ENCODE measurements around the gene CCNE1. TPM values are rescaled to one million over a fixed set of nuclear protein-coding genes. Genes with fewer than 3 reads are reported as not detected.
A peak's percentile ranks its signal among the peaks of the same experiment; 100 is the strongest.

CCNE1 gene
- total and polyA plus RNA-seq, 5 donors: 2.1 to 5.1 (median 3.1) TPM

DNA sequence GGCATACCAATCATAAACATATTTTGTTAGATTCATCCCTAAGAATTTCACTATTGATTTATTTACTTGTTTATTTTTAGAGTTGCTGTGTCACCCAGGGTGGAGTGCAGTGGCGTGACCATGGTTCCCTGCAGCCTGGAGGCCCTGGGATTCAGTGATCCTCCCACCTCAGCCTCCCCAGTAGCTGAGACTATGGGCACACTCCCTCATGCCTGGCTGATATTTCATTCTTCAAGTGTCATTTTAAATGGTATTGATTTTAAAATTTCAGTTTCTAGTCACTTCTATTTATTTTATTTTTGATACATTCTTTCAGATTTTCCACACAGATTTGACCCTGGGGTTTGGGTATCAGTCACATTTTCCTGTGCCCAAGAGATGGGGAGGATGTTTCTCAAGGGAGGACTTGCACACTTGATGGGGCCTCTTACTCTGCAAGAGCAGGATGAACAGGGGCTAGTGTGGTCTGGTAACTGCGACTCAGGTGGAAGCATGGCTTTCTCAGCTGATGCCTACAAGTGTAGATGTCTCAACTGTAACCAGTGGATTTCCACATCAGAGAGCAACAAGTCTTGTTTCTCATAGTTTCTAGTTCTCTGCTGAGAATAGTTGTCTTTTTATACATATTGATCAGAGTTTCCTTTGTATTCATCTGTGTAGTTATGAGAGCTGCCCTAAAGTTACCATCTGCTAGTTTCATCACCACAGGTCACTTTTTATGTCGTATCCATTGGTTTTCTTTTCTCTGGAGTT lies 40.2 kb downstream of the CCNE1 start:
- DNase-seq (no peak), ATAC-seq (no peak)
- intact Hi-C loops (cut with DNase I): no loop called here
- Histone ChIP-seq H3K9me3 (ENCODE audit: control insufficient read depth, low read length) (no peaks in the 10 kb centered on the region), H3K4me1 (ENCODE audit: control insufficient read depth, insufficient read depth, low read length) (no peaks in the 10 kb centered on the region), H3K27ac (ENCODE audit: low read length) (no peak overlapping the region), H3K27me3 (ENCODE audit: control insufficient read depth, insufficient read depth) (no peaks in the 10 kb centered on the region), H3K4me3 (ENCODE audit: low read length) (no peak overlapping the region)
- 74% methylated on average over 3 of the region's 3 CpGs for WGBS

DNA sequence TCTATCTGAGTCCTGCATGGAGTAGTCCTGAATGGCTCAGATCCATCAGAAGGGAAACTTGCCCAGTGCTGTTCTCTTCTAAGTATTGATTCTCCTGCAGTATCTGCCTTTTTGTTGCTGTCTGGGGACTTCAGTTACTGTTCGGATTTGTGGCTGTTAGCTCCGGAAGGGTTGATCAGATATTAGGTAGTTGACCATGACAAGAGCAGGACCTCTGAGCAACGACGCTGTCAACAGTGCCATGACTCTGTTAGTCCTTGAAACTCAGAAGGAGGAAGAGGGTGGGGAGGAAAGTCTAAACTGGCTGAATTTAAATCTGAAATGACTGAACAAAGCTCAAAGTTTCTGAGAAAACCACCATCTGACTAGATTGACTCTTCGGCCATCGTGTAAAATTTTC lies 42.2 kb downstream of the CCNE1 start:
- intact Hi-C loops (cut with DNase I): no loop called here
- WGBS: 81% methylated on average over 6 of the region's 6 CpGs

DNA sequence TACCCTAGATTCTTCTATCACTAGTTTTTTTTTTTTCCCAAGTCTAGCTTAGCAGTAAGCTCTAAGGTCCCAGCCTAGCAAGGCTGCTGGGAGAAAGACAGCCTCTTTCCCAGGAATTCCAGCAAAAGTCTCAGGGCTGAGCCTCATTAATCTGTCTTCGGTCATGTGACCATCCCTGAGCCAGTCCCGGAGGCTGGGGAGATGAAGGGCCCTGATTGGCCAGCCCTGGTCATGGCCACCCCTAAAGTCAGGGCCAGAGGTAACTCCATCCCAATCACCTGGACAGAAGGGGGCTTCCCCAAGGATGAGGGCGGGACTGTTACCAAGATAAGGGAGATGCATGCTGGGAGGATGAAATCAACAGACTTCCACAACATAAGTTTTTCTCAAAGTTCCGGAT lies 43.3 kb downstream of the CCNE1 start:
- Histone ChIP-seq H3K27me3 (ENCODE audit: control insufficient read depth, insufficient read depth) (no peaks in the 10 kb centered on the region), H3K9me3 (ENCODE audit: control insufficient read depth, low read length) (no peaks in the 10 kb centered on the region), H3K4me3 (ENCODE audit: low read length) (no peak overlapping the region), H3K27ac (ENCODE audit: low read length) (no peak overlapping the region), H3K4me1 (ENCODE audit: control insufficient read depth, insufficient read depth, low read length) (no peaks in the 10 kb centered on the region)
- WGBS: 80% methylated on average over 4 of the region's 4 CpGs
- intact Hi-C loops (cut with DNase I): no loop called here
- DNase-seq: no peak
- ATAC-seq: no peak

More for the DNA sequence above, 42.2 kb downstream of the CCNE1 start:
- ATAC-seq: no peak
- H3K27ac ChIP-seq (ENCODE audit: low read length): no peak overlapping the region
- H3K4me3 ChIP-seq (ENCODE audit: low read length): no peak overlapping the region
- H3K27me3 ChIP-seq (ENCODE audit: control insufficient read depth, insufficient read depth): no peaks in the 10 kb centered on the region
- H3K9me3 ChIP-seq (ENCODE audit: control insufficient read depth, low read length): no peaks in the 10 kb centered on the region
- DNase-seq: no peak
- no peaks in the 10 kb centered on the region for H3K4me1 ChIP-seq (ENCODE audit: control insufficient read depth, insufficient read depth, low read length)

DNA sequence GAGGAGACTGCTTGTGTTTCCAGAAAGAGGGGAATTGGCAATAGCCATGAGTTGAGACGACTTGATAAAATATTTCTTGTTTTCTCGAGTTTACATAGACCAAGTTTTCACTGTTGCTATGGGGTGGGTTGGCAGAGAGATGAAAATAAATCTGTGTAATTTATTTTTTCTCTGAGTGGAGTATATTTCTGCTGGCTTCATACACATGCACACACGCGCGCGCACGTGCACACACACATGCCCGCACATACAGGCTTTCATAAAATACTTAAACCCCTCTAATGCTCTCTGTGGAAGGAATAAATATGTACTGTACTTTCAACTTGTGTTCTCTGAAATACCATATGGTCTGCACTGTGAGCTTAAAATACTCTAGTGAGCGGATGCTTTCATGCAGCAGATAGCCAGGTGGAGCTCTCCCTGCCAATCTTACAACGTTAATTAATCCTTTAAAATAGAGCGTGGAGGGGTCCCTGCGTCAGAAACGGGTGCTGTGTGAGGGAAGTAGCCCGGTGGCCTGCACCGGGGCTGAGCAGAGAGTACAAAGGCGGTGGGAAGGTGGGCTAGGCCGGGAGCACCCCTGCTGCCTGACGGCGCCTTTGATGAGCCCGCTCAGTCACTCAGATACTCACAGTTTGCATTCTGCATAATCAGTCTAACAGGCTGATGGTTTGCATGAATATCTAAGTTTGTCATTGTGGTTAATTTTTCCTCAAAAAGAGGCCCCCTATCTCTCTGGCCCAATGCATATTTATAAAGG lies 44.1 kb downstream of the CCNE1 start:
- no peak overlapping the region for H3K4me3 ChIP-seq (ENCODE audit: low read length)
- ATAC-seq (no peak), DNase-seq (no peak)
- no peaks in the 10 kb centered on the region for H3K9me3 ChIP-seq (ENCODE audit: control insufficient read depth, low read length)
- no peak overlapping the region for H3K27ac ChIP-seq (ENCODE audit: low read length)
- WGBS: 78% methylated on average over 20 of the region's 20 CpGs
- H3K27me3 ChIP-seq (ENCODE audit: control insufficient read depth, insufficient read depth): no peaks in the 10 kb centered on the region
- H3K4me1 ChIP-seq (ENCODE audit: control insufficient read depth, insufficient read depth, low read length): no peaks in the 10 kb centered on the region
- intact Hi-C loops (cut with DNase I): no loop called here

DNA sequence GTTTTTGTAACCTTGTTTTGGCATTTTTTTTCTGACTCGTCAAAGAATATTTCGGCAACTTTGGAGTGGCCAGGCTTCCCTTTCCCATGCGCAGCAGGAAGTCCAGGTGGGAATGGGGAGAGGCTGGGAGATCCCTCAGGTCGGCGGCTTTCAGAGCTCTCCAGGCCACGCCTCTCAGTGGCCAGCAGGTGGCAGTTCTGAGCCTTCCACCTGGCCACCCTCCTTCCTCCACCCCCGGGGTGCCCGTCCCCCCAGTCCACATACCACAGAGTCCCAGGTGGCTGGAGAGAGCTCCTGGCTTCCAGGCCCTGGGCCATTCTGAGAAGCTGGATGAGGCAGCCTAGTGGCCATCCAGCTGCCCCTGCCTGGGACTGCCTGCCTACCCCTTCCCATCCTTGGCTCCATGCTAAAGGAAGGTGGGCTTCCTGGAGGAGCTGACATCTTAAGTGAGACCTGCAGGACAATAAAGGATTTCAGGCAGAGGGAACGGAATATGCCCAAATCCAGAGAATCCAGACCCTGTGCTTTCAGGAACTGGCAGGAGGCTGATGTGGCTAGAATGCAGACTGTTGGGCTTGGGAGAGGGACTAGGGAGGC lies 46.3 kb downstream of the CCNE1 start:
- Histone ChIP-seq H3K27ac (ENCODE audit: low read length) (no peak overlapping the region), H3K27me3 (ENCODE audit: control insufficient read depth, insufficient read depth) (no peaks in the 10 kb centered on the region), H3K9me3 (ENCODE audit: control insufficient read depth, low read length) (no peaks in the 10 kb centered on the region), H3K4me3 (ENCODE audit: low read length) (no peak overlapping the region), H3K4me1 (ENCODE audit: control insufficient read depth, insufficient read depth, low read length) (no peaks in the 10 kb centered on the region)
- peak; percentile 47 to 56 for ATAC-seq
- intact Hi-C loops (cut with DNase I): no loop called here
- DNase-seq: no peak
- WGBS: 22% methylated on average over 9 of the region's 9 CpGs

DNA sequence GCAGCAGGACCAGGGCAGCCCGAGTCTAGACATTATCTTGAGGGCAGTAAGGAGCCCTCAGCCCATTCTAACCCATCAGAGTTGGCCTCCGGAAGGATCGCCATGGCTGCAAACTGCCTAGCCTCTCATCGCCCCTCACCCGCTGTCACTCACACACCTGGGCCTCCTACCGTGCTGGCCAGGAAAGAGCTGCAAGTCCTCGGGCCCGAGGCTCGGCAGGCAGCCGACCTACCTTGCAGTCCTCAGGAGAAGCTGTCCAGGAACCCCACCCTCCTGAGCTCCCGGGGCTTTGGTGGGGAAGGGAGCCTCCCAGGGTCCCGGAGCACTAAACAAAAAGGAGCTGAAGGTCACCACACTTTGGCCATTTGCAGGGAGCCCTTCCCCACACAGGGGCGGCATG lies 46.8 kb downstream of the CCNE1 start:
- 40% methylated on average over 13 of the region's 13 CpGs for WGBS
- intact Hi-C loops (cut with DNase I): no loop called here
- H3K4me1 ChIP-seq (ENCODE audit: control insufficient read depth, insufficient read depth, low read length): no peaks in the 10 kb centered on the region

GRCh38 chr19:29860492-29860891 lies 48.7 kb downstream of the CCNE1 start:
- intact Hi-C loops (cut with DNase I): no loop called here
- no peak overlapping the region for H3K4me3 ChIP-seq (ENCODE audit: low read length)
- WGBS: 75% methylated on average over 3 of the region's 3 CpGs
- H3K9me3 ChIP-seq (ENCODE audit: control insufficient read depth, low read length): no peaks in the 10 kb centered on the region
- DNase-seq (no peak), ATAC-seq (no peak)
- H3K4me1 ChIP-seq (ENCODE audit: control insufficient read depth, insufficient read depth, low read length): no peaks in the 10 kb centered on the region
- H3K27me3 ChIP-seq (ENCODE audit: control insufficient read depth, insufficient read depth): no peaks in the 10 kb centered on the region
- H3K27ac ChIP-seq (ENCODE audit: low read length): no peak overlapping the region

More for the DNA sequence above, 46.8 kb downstream of the CCNE1 start:
- Histone ChIP-seq H3K9me3 (ENCODE audit: control insufficient read depth, low read length) (no peaks in the 10 kb centered on the region), H3K27me3 (ENCODE audit: control insufficient read depth, insufficient read depth) (no peaks in the 10 kb centered on the region), H3K4me3 (ENCODE audit: low read length) (no peak overlapping the region), H3K27ac (ENCODE audit: low read length) (no peak overlapping the region)
- ATAC-seq (no peak), DNase-seq (no peak)

DNA sequence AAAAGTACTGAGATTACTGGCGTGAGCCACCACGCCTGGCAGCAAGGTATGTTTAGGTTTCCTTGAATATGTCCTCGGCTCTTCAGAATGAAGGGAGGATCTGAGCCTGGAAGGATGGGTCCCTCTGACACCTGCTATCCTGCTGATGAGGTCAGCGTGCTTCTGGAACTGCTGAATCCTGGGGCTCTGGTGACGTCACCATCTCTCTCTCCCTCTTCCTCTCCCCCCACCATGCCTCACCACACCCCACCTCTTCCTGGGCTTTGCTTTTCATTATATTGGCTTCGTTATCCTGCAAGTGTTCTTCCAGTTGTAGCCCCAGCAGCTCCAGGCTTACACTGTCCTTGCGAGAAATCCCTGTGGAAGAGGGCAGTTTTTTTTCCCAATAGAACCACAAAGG lies 49.8 kb downstream of the CCNE1 start:
- no peaks in the 10 kb centered on the region for H3K4me1 ChIP-seq (ENCODE audit: control insufficient read depth, insufficient read depth, low read length)
- H3K27ac ChIP-seq (ENCODE audit: low read length): no peak overlapping the region
- no peak overlapping the region for H3K4me3 ChIP-seq (ENCODE audit: low read length)
- WGBS: 79% methylated on average over 7 of the region's 7 CpGs
- DNase-seq: no peak
- intact Hi-C loops (cut with DNase I): no loop called here
- H3K27me3 ChIP-seq (ENCODE audit: control insufficient read depth, insufficient read depth): no peaks in the 10 kb centered on the region
- no peak for ATAC-seq
- no peaks in the 10 kb centered on the region for H3K9me3 ChIP-seq (ENCODE audit: control insufficient read depth, low read length)

- ATAC-seq (no peak), DNase-seq (no peak)
- no peak overlapping the region for H3K4me3 ChIP-seq (ENCODE audit: low read length)
- intact Hi-C loops (cut with DNase I): no loop called here
- no peaks in the 10 kb centered on the region for H3K9me3 ChIP-seq (ENCODE audit: control insufficient read depth, low read length)
- H3K27me3 ChIP-seq (ENCODE audit: control insufficient read depth, insufficient read depth): no peaks in the 10 kb centered on the region
- no peak overlapping the region for H3K27ac ChIP-seq (ENCODE audit: low read length)
- WGBS: 58% methylated on average over 5 of the region's 5 CpGs
- no peaks in the 10 kb centered on the region for H3K4me1 ChIP-seq (ENCODE audit: control insufficient read depth, insufficient read depth, low read length)
These were observed 54.2 kb downstream of the CCNE1 start for GRCh38 chr19:29866011-29866410.

GRCh38 chr19:29867984-29868383 lies 56.2 kb downstream of the CCNE1 start:
- ATAC-seq: no peak

DNA sequence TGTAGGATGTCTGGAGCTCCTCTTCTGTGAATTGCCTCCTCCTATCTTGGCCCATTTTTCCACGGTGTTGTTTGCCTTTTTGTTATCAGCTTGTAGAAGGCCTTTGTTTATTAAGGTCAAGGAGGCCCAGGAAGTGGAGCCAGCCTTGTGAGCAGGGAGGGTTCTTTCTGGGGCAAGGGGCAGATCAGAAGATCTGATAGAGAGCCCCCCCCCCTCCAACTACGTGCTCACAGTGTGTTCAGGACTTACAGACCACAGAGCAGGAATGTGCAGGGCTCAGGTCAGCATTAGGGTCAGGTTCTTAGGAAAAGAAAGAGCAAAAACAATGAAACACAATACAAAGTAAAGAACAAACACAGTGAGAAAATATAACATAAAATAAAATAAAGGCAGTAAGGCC lies 59.4 kb downstream of the CCNE1 start:
- no peak for DNase-seq
- no peak for ATAC-seq
- Histone ChIP-seq H3K4me1 (ENCODE audit: control insufficient read depth, insufficient read depth, low read length) (no peaks in the 10 kb centered on the region), H3K27me3 (ENCODE audit: control insufficient read depth, insufficient read depth) (no peaks in the 10 kb centered on the region), H3K9me3 (ENCODE audit: control insufficient read depth, low read length) (no peaks in the 10 kb centered on the region), H3K27ac (ENCODE audit: low read length) (no peak overlapping the region), H3K4me3 (ENCODE audit: low read length) (no peak overlapping the region)
- intact Hi-C loops (cut with DNase I): loop anchor here in 2 of 4 donors (5.0 to 10.0 kb wide), 2 partner anchors 96 to 104 kb away; no protein-coding TSS in a partner anchor
- 34% methylated on average over 2 of the region's 2 CpGs for WGBS

More at GRCh38 chr19:29867984-29868383, 56.2 kb downstream of the CCNE1 start:
- 83% methylated on average over 1 of the region's 1 CpG for WGBS
- intact Hi-C loops (cut with DNase I): no loop called here
- no peaks in the 10 kb centered on the region for H3K27me3 ChIP-seq (ENCODE audit: control insufficient read depth, insufficient read depth)
- H3K4me3 ChIP-seq (ENCODE audit: low read length): no peak overlapping the region
- no peak overlapping the region for H3K27ac ChIP-seq (ENCODE audit: low read length)
- H3K9me3 ChIP-seq (ENCODE audit: control insufficient read depth, low read length): no peaks in the 10 kb centered on the region
- no peak for DNase-seq
- no peaks in the 10 kb centered on the region for H3K4me1 ChIP-seq (ENCODE audit: control insufficient read depth, insufficient read depth, low read length)
